ENCODE results near the gene MOB3B.

Gene MOB3B

GRCh38 chr9:27413511-27414219, 115.9 kb downstream of the MOB3B start:
- Histone ChIP-seq H3K4me3 (ENCODE audit: low read depth, low read length, poor library complexity, severe bottlenecking) (no peak overlapping the region), H3K9me3 (ENCODE audit: low read length) (no peaks in the 10 kb centered on the region), H3K4me2 (ENCODE audit: low read length) (no peak overlapping the region), H2AFZ (ENCODE audit: low read length) (no peak overlapping the region), H3K9me2 (ENCODE audit: low read depth, low read length) (no peaks in the 10 kb centered on the region), H3K4me1 (ENCODE audit: insufficient read depth, low read length, severe bottlenecking) (no peaks in the 10 kb centered on the region), H3K27me3 (ENCODE audit: insufficient read depth, low read length) (no peaks in the 10 kb centered on the region), H3F3A (ENCODE audit: insufficient read depth, low read length) (no peaks in the 10 kb centered on the region), H4K20me1 (ENCODE audit: insufficient read depth, low read length) (no peaks in the 10 kb centered on the region), H3K79me2 (ENCODE audit: insufficient read depth, low read length) (no peaks in the 10 kb centered on the region), H3K27ac (ENCODE audit: low read depth, low read length, poor library complexity, severe bottlenecking) (no peak overlapping the region), H3K36me3 (ENCODE audit: insufficient read depth, low read length) (no peaks in the 10 kb centered on the region), H3K9ac (ENCODE audit: low read length) (no peak overlapping the region)
- no peak for TF ChIP-seq EZH2 (IDR thresholded peaks at IDR 0.05; ENCODE audit: borderline replicate concordance, low read length)
- no peak for TF ChIP-seq CTCF (IDR thresholded peaks at IDR 0.05; ENCODE audit: low read length)

- no peaks in the 10 kb centered on the region for H3F3A ChIP-seq (ENCODE audit: insufficient read depth, low read length)
- no peak overlapping the region for H2AFZ ChIP-seq (ENCODE audit: low read length)
- no peaks in the 10 kb centered on the region for H4K20me1 ChIP-seq (ENCODE audit: insufficient read depth, low read length)
- no peaks in the 10 kb centered on the region for H3K27me3 ChIP-seq (ENCODE audit: insufficient read depth, low read length)
- H3K4me1 ChIP-seq (ENCODE audit: insufficient read depth, low read length, severe bottlenecking): no peaks in the 10 kb centered on the region
- no peak overlapping the region for H3K4me2 ChIP-seq (ENCODE audit: low read length)
- no peaks in the 10 kb centered on the region for H3K9me2 ChIP-seq (ENCODE audit: low read depth, low read length)
- H3K4me3 ChIP-seq (ENCODE audit: low read depth, low read length, poor library complexity, severe bottlenecking): no peak overlapping the region
- H3K9ac ChIP-seq (ENCODE audit: low read length): no peak overlapping the region
- no peak for TF ChIP-seq CTCF (IDR thresholded peaks at IDR 0.05; ENCODE audit: low read length)
- TF ChIP-seq EZH2 (IDR thresholded peaks at IDR 0.05; ENCODE audit: borderline replicate concordance, low read length): no peak
- no peaks in the 10 kb centered on the region for H3K9me3 ChIP-seq (ENCODE audit: low read length)
- no peaks in the 10 kb centered on the region for H3K36me3 ChIP-seq (ENCODE audit: insufficient read depth, low read length)
- no peak overlapping the region for H3K27ac ChIP-seq (ENCODE audit: low read depth, low read length, poor library complexity, severe bottlenecking)
- no peaks in the 10 kb centered on the region for H3K79me2 ChIP-seq (ENCODE audit: insufficient read depth, low read length)
Observed at GRCh38 chr9:27412963-27413362, 116.7 kb downstream of the MOB3B start.

GRCh38 chr9:27412081-27412480, 117.5 kb downstream of the MOB3B start:
- no peak for TF ChIP-seq CTCF (IDR thresholded peaks at IDR 0.05; ENCODE audit: low read length)
- TF ChIP-seq EZH2 (IDR thresholded peaks at IDR 0.05; ENCODE audit: borderline replicate concordance, low read length): no peak
- H3K36me3 ChIP-seq (ENCODE audit: insufficient read depth, low read length): no peaks in the 10 kb centered on the region
- no peak overlapping the region for H3K4me3 ChIP-seq (ENCODE audit: low read depth, low read length, poor library complexity, severe bottlenecking)

More at GRCh38 chr9:27412081-27412480, 117.5 kb downstream of the MOB3B start:
- Histone ChIP-seq H2AFZ (ENCODE audit: low read length) (no peak overlapping the region), H3K27ac (ENCODE audit: low read depth, low read length, poor library complexity, severe bottlenecking) (no peak overlapping the region), H4K20me1 (ENCODE audit: insufficient read depth, low read length) (no peaks in the 10 kb centered on the region), H3K4me1 (ENCODE audit: insufficient read depth, low read length, severe bottlenecking) (no peaks in the 10 kb centered on the region), H3F3A (ENCODE audit: insufficient read depth, low read length) (no peaks in the 10 kb centered on the region), H3K79me2 (ENCODE audit: insufficient read depth, low read length) (no peaks in the 10 kb centered on the region), H3K4me2 (ENCODE audit: low read length) (no peak overlapping the region), H3K27me3 (ENCODE audit: insufficient read depth, low read length) (no peaks in the 10 kb centered on the region), H3K9me3 (ENCODE audit: low read length) (no peaks in the 10 kb centered on the region), H3K9me2 (ENCODE audit: low read depth, low read length) (no peaks in the 10 kb centered on the region), H3K9ac (ENCODE audit: low read length) (no peak overlapping the region)
